HPDE6-E6E7 (cell line): ENCODE measurements around the gene CCL24.
"Not testable (repeated sequence)": the region's sequence is repeated elsewhere in the genome, so short reads cannot be mapped to it uniquely, and the experiment has no call there.

ENCODE experiments used
- DNase-seq: peaks from one replicate; pipeline ENCODE4 v3.0.0; 2011; ENCODE audit warnings: missing footprints; ENCODE audit errors: extremely low spot score

Gene CCL24

GRCh38 chr7:75819711-75820110 is 6.1 kb upstream of the CCL24 start:
- no peak for DNase-seq

DNA sequence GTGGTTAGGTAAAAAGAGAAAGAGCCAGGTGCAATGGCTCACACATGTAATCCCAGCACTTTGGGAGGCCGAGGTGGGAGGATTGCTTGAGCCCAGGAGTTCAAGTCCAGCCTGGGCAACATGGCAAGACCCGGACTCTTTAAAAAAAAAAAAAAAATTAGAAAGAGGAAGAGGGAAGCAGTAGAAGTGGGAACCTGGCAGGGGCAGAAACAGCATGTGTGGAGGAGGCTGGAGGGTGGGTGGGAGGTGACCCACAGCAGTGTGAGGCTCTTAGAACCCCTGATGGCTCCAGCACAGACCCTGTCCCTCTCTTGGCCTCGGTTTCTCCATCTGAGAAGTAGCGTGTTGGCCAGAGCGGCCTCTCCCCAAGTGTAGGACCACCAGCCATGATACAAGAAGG is 4.9 kb upstream of the CCL24 start:
- no peak for DNase-seq

- DNase-seq, result no peak
Measured at GRCh38 chr7:75817116-75817515, 3.5 kb upstream of the CCL24 start.

DNA sequence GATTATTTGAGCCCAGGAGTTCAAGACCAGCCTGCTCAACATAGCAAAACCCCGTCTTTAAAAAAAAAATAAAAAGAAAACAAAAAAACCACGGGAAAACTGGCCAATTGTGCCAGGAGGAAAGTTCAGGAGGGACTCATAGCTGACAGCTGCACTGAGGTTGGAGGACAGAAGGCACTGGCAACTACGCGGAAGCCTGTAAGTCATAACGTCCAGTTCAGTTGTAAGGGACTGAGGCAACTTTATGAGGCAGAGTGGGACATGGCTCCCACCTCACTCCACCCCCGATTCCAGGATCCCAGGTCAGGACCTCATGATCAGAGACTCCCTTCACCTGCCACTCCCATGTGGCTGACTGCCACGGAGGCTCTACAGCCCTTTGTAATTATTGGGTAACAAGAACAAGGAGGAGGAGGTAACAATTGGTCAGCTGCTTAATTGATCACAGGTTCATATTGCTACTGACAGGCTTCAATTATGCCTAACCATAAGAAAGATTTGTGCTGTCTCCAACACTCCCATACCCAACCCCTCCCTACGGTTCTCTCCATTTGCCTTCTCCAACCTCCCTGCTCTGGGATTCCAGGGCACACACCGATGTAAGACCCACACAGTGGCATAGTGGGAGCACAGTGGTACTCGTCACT is 1.9 kb upstream of the CCL24 start:
- no peak for DNase-seq

DNA sequence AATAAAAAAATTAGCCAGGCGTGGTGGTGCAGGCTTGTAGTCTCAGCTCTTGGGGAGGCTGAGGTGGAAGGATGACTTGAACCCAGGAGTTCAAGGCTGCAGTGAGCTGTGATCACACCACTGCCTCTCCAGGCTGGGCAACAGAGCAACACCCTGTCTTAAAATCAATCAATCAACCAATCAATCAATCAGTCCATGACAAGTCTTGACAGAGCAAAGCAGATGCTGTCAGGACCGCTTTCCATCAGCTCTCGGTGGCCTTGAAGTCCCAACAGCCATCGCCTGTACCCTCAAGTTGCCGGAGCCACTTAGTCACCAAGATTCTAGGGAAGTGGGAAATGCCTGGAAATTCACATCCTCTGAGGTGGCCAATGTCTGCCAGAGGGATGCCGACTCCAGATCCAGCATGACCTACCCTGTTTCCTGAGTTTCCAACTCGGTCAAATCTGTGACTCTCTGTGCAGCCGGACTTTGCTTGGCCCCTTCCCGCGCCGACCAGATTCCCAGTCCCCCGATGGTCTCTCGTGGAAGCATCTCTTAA is 871 bp upstream of the CCL24 start:
- no peak for DNase-seq

GRCh38 chr7:75813084-75813483 is 522 bp downstream of the CCL24 start:
- DNase-seq, result no peak

DNA sequence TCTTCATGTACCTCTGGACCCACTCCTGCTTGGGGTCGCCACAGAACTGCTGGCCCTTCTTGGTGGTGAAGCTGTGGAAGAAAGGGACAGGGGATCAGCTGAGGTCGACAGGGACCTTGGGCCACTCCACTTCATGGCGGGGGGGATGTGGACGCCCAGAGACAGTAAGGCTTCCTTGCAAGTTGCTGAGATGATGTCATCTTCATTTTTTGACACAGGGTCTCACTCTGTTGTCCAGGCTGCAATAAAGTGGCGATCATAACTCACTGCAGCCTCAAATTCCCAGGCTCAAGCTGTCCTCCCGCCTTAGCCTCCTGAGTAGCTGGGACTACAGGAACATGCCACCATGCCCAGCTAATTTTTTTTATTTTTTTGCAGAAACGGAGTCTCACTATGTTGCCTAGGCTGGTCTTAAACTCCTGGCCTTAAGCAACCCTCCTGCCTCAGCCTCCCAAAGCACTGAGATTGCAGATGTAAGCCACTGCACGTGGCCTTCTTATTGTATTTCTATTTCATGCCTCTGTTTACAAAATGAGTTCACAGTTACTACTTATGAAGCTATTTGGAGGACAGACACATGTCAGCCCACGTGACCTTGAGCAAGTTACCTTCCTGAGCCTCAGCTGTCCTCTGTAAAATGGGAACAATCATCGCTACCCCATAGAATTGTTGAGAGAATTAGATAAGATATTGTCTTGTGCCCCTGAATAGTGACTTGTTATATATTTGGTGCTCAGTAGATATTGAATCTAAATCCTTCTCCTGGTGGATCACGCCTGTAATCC is 1.5 kb downstream of the CCL24 start:
- no peak for DNase-seq

DNA sequence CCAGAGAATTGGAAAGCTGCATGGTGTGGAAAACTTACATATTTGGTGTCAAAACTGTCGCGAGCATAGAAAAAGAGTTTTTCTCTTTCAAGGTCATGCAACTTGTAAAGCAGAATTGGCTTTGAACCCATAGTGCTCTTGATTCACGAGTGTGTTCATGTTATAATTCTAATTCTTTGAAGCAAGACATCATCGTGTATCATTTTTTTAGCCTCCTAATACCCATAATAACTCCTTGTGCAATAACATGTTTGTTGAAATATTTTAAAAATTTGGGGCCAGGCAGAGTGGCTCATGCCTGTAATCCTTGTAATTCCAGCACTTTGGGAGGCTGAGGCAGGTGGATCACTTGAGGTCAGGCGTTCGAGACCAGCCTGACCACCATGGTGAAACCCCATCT is 4.2 kb downstream of the CCL24 start:
- no peak for DNase-seq

- DNase-seq, result no peak
Measured at GRCh38 chr7:75808106-75808505, 5.5 kb downstream of the CCL24 start.

- no peak for DNase-seq
Measured at GRCh38 chr7:75807452-75807851, 6.2 kb downstream of the CCL24 start.

DNA sequence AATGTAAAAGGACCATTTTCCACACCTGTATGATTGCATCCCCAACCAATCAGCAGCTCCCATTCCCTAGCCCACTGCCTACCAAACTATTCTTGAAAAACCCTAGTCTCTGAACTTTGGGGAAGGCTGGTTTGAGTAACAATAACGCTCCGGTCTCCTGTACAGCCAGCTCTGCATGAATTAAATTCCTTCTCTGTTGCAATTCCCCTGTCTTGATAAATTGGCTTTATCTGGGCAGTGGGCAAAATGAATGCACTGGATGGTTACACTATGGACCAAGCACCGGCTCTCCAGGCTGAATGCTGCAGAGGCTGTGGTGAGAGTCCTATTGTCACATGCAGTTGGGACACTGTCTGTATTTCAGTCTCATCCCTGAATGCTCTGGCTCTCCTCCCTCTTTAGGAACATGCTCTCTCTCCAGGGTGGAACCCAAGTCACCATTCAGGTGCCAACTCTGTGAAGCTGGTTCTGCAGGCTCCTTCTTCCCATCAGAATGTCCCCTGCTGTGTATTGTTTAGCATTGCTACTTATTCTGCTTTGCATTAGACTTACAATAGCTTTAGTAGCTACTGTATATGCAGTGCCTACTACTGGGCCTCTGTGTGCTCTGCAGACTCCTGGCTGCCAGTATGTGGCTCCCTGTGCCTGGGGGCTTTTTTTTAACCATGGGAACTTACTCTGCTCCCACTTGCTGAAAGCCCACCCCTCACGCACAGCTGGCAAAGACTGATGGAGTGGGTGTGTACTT is 6.9 kb downstream of the CCL24 start:
- no peak for DNase-seq

DNA sequence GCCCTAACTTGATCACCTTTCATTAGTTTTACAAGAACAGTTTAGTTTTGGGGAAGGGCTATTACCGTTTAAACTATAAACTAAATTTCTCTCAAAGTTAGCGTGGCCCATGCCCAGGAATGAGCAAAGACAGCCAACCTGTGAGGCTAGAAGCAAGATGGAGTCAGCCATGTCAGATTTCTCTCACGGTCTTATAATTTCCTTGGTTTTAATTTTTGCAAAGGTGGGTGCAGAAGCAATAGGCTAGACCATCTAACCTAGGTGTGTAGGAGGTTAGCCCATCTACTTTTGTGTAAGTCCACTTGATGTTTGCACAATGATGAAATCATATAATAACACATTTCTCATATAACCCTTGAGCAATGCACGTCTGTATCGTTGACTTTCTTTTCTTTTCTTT is 8.9 kb downstream of the CCL24 start:
- no peak for DNase-seq

DNA sequence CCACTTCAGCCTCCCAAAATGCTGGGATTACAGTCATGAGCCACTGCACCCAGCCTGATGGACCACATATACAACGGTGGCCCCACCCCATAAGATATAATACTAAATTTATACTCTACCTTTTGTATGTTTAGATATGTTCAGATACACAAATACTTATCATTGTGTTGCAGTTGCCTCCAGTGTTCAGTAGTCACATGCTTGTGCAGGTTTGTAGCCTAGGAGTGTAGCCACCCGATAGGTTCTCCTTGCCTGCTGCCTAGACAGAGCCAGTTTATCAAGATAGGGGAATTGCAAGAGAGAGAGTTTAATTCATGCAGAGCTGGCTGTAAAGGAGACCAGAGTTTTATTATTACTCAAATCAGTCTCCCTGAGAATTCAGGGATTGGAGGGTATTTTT is 9.6 kb downstream of the CCL24 start:
- no peak for DNase-seq

DNA sequence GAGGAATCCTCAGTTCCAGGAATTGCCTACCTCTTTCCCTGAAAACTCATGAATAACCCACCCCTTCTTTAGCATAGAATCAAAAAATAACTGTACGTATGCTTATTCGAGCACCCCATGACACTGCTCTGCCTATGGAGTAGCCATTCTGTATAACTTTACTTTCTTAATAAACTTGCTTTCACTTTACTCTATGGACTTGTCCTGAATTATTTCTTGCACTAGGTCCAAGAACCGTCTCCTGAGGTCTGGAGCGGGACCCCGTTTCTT is 11.1 kb downstream of the CCL24 start:
- DNase-seq, result no peak

DNA sequence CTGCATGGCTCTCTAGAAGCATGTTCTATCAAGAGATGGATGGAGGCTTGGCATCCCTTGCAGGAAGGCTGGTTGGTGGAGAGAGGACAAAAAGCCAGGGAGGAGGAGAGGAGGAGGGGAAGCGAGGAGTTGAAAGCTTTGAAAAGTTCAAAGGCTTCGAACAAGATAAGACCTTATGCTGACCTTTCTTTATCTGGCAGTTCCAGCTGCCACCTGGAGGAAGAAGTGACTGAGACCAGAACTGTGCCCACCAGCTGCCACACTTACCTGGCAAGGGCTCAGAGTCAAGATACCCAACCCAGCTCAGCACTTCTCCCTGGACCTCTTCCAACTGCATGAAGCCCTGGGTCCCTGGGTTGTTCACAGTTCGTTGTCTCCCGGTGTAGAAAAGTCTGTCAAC is 14.8 kb downstream of the CCL24 start:
- no peak for DNase-seq

DNA sequence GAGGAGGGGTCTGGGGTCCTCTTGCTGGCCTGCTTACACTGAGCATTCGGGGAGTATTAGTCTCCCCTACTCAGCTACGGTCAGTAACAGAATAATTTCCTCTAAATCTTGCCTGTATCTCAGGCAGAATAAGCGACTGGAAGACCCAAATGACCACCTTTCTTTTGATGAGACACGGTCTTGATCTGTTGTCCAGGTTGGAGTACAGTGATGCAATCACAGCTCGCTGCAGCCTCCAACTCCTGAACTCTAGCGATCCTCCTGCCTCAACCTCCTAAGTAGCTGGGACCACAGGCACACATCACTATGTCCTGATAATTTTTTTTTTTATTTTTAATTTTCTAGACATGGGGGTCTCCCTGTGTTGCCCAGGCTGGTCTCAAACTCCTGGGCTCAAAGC is 17.2 kb downstream of the CCL24 start:
- DNase-seq, result no peak

- no peak for DNase-seq
Measured at GRCh38 chr7:75795831-75796285, 17.7 kb downstream of the CCL24 start.

GRCh38 chr7:75793676-75794075 is 19.9 kb downstream of the CCL24 start:
- DNase-seq, result no peak

GRCh38 chr7:75792567-75792966 is 21.0 kb downstream of the CCL24 start:
- DNase-seq, result not testable (repeated sequence)

- DNase-seq, result no peak
Measured at GRCh38 chr7:75789361-75789924, 24.2 kb downstream of the CCL24 start.

GRCh38 chr7:75788154-75788847 is 25.3 kb downstream of the CCL24 start:
- not testable (repeated sequence) for DNase-seq

GRCh38 chr7:75783058-75783457 is 30.5 kb downstream of the CCL24 start:
- DNase-seq, result not testable (repeated sequence)
